ENCODE data around the gene C8G. TPM values are rescaled to one million over a fixed set of nuclear protein-coding genes. Genes with fewer than 3 reads are reported as not detected.

C8G gene
- total and polyA plus RNA-seq, 2 of the 8 experiments (the other 6 are each of a cell fraction or from before 2014, with no cell fraction given) = 0.62 to 0.80 TPM

- TF ChIP-seq, protein P1, sequence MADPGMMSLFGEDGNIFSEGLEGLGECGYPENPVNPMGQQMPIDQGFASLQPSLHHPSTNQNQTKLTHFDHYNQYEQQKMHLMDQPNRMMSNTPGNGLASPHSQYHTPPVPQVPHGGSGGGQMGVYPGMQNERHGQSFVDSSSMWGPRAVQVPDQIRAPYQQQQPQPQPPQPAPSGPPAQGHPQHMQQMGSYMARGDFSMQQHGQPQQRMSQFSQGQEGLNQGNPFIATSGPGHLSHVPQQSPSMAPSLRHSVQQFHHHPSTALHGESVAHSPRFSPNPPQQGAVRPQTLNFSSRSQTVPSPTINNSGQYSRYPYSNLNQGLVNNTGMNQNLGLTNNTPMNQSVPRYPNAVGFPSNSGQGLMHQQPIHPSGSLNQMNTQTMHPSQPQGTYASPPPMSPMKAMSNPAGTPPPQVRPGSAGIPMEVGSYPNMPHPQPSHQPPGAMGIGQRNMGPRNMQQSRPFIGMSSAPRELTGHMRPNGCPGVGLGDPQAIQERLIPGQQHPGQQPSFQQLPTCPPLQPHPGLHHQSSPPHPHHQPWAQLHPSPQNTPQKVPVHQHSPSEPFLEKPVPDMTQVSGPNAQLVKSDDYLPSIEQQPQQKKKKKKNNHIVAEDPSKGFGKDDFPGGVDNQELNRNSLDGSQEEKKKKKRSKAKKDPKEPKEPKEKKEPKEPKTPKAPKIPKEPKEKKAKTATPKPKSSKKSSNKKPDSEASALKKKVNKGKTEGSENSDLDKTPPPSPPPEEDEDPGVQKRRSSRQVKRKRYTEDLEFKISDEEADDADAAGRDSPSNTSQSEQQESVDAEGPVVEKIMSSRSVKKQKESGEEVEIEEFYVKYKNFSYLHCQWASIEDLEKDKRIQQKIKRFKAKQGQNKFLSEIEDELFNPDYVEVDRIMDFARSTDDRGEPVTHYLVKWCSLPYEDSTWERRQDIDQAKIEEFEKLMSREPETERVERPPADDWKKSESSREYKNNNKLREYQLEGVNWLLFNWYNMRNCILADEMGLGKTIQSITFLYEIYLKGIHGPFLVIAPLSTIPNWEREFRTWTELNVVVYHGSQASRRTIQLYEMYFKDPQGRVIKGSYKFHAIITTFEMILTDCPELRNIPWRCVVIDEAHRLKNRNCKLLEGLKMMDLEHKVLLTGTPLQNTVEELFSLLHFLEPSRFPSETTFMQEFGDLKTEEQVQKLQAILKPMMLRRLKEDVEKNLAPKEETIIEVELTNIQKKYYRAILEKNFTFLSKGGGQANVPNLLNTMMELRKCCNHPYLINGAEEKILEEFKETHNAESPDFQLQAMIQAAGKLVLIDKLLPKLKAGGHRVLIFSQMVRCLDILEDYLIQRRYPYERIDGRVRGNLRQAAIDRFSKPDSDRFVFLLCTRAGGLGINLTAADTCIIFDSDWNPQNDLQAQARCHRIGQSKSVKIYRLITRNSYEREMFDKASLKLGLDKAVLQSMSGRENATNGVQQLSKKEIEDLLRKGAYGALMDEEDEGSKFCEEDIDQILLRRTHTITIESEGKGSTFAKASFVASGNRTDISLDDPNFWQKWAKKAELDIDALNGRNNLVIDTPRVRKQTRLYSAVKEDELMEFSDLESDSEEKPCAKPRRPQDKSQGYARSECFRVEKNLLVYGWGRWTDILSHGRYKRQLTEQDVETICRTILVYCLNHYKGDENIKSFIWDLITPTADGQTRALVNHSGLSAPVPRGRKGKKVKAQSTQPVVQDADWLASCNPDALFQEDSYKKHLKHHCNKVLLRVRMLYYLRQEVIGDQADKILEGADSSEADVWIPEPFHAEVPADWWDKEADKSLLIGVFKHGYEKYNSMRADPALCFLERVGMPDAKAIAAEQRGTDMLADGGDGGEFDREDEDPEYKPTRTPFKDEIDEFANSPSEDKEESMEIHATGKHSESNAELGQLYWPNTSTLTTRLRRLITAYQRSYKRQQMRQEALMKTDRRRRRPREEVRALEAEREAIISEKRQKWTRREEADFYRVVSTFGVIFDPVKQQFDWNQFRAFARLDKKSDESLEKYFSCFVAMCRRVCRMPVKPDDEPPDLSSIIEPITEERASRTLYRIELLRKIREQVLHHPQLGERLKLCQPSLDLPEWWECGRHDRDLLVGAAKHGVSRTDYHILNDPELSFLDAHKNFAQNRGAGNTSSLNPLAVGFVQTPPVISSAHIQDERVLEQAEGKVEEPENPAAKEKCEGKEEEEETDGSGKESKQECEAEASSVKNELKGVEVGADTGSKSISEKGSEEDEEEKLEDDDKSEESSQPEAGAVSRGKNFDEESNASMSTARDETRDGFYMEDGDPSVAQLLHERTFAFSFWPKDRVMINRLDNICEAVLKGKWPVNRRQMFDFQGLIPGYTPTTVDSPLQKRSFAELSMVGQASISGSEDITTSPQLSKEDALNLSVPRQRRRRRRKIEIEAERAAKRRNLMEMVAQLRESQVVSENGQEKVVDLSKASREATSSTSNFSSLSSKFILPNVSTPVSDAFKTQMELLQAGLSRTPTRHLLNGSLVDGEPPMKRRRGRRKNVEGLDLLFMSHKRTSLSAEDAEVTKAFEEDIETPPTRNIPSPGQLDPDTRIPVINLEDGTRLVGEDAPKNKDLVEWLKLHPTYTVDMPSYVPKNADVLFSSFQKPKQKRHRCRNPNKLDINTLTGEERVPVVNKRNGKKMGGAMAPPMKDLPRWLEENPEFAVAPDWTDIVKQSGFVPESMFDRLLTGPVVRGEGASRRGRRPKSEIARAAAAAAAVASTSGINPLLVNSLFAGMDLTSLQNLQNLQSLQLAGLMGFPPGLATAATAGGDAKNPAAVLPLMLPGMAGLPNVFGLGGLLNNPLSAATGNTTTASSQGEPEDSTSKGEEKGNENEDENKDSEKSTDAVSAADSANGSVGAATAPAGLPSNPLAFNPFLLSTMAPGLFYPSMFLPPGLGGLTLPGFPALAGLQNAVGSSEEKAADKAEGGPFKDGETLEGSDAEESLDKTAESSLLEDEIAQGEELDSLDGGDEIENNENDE (IDR thresholded peaks at IDR 0.05; ENCODE audit: insufficient replicate concordance, low read length) = no peak
- TF ChIP-seq CEBPB (IDR thresholded peaks at IDR 0.05; ENCODE audit: low read depth, low read length) (no peak), SP1 (IDR thresholded peaks at IDR 0.05; ENCODE audit: low read depth, low read length) (no peak), RXRA (IDR thresholded peaks at IDR 0.05; ENCODE audit: insufficient read depth, low read depth, low read length) (no peak), YY1 (IDR thresholded peaks at IDR 0.05; ENCODE audit: low read depth, low read length) (no peak), NRF1 (IDR thresholded peaks at IDR 0.05; ENCODE audit: low read depth, low read length) (no peak), SP2 (IDR thresholded peaks at IDR 0.05; ENCODE audit: low read length) (no peak), TAF7 (optimal IDR thresholded peaks at IDR 0.05; ENCODE audit: borderline replicate concordance, low read depth, low read length) (peak; percentile 30)
- TF ChIP-seq, protein P2, sequence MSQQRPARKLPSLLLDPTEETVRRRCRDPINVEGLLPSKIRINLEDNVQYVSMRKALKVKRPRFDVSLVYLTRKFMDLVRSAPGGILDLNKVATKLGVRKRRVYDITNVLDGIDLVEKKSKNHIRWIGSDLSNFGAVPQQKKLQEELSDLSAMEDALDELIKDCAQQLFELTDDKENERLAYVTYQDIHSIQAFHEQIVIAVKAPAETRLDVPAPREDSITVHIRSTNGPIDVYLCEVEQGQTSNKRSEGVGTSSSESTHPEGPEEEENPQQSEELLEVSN (IDR thresholded peaks at IDR 0.05) = 0 out of 2 replicates have a peak, but pooled peaks have one; percentile 13
- TF ChIP-seq, protein P3, sequence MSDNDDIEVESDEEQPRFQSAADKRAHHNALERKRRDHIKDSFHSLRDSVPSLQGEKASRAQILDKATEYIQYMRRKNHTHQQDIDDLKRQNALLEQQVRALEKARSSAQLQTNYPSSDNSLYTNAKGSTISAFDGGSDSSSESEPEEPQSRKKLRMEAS (IDR thresholded peaks at IDR 0.05) = no peak
These were observed 33.2 kb downstream of the C8G start (continued) for GRCh38 chr9:136978073-136978864.
